Ovary (tissue), 3 donors: Measurements from ENCODE around the gene RPL27A.

Source experiments
- EP300 ChIP-seq: sonication (generic); formaldehyde crosslinking; IDR thresholded peaks from one replicate; pipeline ENCODE4 v1.6.1; 2017; ENCODE audit warnings: antibody characterized with exemption
- POLR2A ChIP-seq: fragments of 450-650 bp; IDR thresholded peaks from one replicate; pipeline ENCODE4 v1.6.1; 2017; ENCODE audit warnings: antibody characterized with exemption, mild to moderate bottlenecking, moderate library complexity
- TF ChIP-seq, protein P1 (sequence below), 3 donors: fragments of 450-650 bp in 2 of 3; fragments of 200-600 bp in 1 of 3; IDR thresholded peaks; one replicate each; pipeline versions ENCODE4 v1.5.1 to v1.8.0; 2016 to 2022; ENCODE audit warnings: antibody characterized with exemption in 3 of 3, mild to moderate bottlenecking in 1 of 3
- donor health status: DM: no; HTN: no; CAD: no.

DNA sequence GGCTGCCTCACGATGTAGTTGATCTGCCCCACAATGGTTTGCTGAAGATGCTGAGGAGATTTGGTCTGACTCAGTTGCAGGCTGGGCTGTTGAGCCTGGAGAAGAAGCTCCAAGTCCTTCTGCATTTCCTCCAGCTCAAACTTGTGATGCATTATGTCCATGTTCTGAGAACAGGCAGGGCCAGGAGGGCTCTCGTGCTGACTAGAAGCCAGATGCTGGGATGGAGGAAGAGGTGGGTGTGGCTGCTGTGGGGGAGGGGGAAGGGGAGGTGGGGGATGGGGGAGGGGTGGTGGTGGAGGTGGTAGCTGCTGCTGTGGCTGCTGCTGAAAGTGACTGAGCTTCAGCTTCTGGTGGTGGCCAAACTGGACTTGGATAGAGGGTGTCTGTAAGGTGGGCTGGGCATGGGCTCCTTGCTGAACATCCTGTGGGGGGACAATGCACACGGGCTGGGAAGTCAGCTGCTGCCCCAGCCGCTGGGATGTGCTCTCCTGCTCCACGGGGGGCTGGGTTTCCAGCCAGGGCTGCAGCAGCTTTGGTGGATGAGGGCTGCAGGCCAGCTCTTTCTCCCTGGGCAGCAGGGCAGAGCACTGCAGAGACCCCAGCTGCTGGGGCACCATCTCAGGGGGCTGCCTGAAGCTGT lies 42.2 kb upstream of the RPL27A start:
- TF ChIP-seq, protein P1, sequence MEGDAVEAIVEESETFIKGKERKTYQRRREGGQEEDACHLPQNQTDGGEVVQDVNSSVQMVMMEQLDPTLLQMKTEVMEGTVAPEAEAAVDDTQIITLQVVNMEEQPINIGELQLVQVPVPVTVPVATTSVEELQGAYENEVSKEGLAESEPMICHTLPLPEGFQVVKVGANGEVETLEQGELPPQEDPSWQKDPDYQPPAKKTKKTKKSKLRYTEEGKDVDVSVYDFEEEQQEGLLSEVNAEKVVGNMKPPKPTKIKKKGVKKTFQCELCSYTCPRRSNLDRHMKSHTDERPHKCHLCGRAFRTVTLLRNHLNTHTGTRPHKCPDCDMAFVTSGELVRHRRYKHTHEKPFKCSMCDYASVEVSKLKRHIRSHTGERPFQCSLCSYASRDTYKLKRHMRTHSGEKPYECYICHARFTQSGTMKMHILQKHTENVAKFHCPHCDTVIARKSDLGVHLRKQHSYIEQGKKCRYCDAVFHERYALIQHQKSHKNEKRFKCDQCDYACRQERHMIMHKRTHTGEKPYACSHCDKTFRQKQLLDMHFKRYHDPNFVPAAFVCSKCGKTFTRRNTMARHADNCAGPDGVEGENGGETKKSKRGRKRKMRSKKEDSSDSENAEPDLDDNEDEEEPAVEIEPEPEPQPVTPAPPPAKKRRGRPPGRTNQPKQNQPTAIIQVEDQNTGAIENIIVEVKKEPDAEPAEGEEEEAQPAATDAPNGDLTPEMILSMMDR (IDR thresholded peaks at IDR 0.05): no peak
- no peak for TF ChIP-seq EP300
- no peak for TF ChIP-seq POLR2A
